KOPT-K1 (cell line): Measurements from ENCODE around the gene C10orf90.

Experiments
- H3K27ac ChIP-seq: fragments of 200-600 bp; sonication (generic); 2 replicates; pipeline ENCODE4 v1.5.1; 2016; ENCODE audit warnings: antibody characterized with exemption, mild to moderate bottlenecking, low read depth, low read length; ENCODE audit not compliant: poor library complexity, severe bottlenecking
- H3K36me3 ChIP-seq: fragments of 200-600 bp; sonication (generic); 2 replicates; pipeline ENCODE4 v1.5.1; 2017; ENCODE audit warnings: antibody characterized with exemption, mild to moderate bottlenecking, low read length, moderate library complexity; ENCODE audit not compliant: insufficient read depth
- H3K9me3 ChIP-seq: fragments of 200-600 bp; sonication (generic); 2 replicates; pipeline ENCODE4 v1.5.1; 2017; ENCODE audit warnings: antibody characterized with exemption, low read length, mild to moderate bottlenecking; ENCODE audit not compliant: insufficient read depth, poor library complexity, severe bottlenecking

The C10orf90 gene

DNA sequence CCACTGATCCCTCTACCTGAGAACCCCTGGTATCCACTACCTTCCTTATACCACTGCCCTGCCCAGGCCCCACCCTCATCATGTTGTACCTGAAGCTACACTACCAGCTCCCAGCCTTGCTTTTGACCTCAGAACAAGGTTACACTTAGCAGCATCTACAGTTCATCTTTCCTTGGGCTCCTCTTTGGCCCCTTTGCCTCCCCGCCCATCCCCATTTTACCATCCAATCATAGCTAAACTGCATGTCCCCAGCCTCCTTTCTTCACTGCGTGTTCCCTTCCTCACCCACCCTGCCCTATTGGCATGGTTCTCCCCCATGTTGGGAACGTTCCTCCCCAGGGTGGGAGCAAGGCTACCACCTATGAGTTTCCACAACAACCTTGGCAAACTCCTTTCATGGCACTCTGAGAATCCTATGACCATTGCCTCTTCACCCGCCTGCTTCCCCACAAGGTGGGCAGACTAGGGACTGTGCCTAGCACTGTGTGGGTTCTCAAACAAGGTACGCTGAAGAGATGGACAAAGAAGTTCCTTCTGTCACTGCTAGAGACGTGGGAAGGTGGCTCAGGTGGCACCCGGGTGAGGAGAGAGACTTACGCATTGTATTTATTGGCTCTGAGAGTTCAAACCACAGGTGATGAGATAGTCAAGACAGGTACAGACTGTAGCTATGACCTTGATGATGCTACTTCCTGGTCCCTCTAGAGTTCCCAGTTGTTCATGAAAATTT, 215.3 kb downstream of the C10orf90 start:
- no peaks in the 10 kb centered on the region for H3K36me3 ChIP-seq
- no peaks in the 10 kb centered on the region for H3K9me3 ChIP-seq
- no peak overlapping the region for H3K27ac ChIP-seq

DNA sequence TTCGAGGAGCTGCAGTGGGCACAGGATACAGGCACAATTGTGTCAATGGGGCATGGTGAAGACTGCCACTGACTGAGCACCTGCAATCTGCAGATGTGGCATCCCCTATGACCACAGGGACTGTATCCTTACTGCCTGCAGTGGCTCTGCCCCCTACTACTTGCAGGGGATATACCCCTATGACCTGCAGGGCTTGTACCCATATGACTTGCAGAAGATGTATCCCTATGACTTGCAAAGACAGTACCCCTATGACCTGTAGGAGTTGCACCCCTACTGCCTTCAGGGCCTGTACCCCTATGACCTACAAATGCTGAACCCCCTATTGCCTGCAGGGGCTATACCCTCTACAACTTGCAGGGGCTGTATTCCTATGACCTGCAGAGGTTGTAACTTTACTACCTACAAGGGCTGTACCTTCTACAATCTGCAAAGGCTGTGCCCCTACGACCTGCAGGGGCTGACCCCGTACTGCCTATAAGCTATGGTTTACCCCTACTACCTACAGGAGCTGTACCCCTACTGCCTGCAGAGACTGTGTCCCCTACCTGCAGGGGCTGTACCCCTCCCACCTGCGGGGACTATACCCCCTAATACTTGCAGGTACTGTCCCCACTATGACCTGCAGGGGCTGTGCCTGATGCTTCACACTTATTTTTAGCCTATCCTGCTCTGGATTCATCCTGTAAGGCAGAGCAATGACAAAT, 216.3 kb downstream of the C10orf90 start:
- H3K27ac ChIP-seq = no peak overlapping the region
- no peaks in the 10 kb centered on the region for H3K9me3 ChIP-seq
- no peaks in the 10 kb centered on the region for H3K36me3 ChIP-seq

- no peak overlapping the region for H3K27ac ChIP-seq
- no peaks in the 10 kb centered on the region for H3K9me3 ChIP-seq
- no peaks in the 10 kb centered on the region for H3K36me3 ChIP-seq
Measured at GRCh38 chr10:126452245-126452644, 218.2 kb downstream of the C10orf90 start.

DNA sequence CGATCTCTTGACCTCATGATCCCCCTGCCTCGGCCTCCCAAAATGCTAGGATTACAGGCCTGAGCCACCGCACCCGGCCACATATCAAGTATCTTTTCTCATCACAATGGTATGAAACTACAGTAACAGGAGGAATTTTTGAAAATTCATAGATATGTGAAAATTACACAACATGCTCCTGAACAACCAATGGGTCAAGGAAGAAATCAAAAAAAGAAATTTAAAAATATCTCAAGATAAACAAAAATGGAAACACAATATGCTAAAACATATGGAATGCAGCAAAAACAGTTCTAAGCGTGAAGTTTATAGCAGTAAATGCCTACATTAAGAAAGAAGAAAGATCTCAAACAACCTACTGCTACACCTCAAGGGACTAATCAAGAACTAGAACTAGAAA, 222.4 kb downstream of the C10orf90 start:
- H3K36me3 ChIP-seq = no peaks in the 10 kb centered on the region
- no peaks in the 10 kb centered on the region for H3K9me3 ChIP-seq
- H3K27ac ChIP-seq = no peak overlapping the region

- no peak overlapping the region for H3K27ac ChIP-seq
Measured at GRCh38 chr10:126439942-126440341, 230.6 kb downstream of the C10orf90 start.

GRCh38 chr10:126438407-126438783, 232.1 kb downstream of the C10orf90 start:
- H3K36me3 ChIP-seq = no peaks in the 10 kb centered on the region
- no peaks in the 10 kb centered on the region for H3K9me3 ChIP-seq
- no peak overlapping the region for H3K27ac ChIP-seq

More at GRCh38 chr10:126439942-126440341, 230.6 kb downstream of the C10orf90 start:
- H3K9me3 ChIP-seq = no peaks in the 10 kb centered on the region
- no peaks in the 10 kb centered on the region for H3K36me3 ChIP-seq

GRCh38 chr10:126437635-126438406, 232.7 kb downstream of the C10orf90 start:
- Histone ChIP-seq H3K36me3 (no peaks in the 10 kb centered on the region), H3K27ac (no peak overlapping the region), H3K9me3 (no peaks in the 10 kb centered on the region)

DNA sequence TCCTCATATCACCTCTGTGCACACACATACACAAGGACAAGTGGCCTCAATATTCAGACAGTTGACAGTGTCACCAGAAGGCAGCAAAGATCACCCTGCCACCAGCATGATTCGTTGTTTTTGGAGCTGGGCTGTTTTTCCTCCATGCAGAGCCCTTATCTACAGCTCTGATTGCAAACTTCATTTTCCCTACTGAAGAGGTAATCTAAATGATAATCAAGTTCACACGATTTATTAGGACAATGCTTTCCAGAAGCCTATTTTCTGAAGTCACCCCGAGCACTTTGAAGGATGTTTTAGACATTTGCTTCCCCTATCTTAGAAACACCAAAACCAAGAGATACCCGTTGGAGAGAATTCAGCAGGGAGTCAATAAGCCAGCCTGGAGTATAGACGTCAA, 236.3 kb downstream of the C10orf90 start:
- Histone ChIP-seq H3K36me3 (no peaks in the 10 kb centered on the region), H3K27ac (no peak overlapping the region), H3K9me3 (no peaks in the 10 kb centered on the region)

- no peaks in the 10 kb centered on the region for H3K36me3 ChIP-seq
- H3K9me3 ChIP-seq = no peaks in the 10 kb centered on the region
- H3K27ac ChIP-seq = no peak overlapping the region
Measured at GRCh38 chr10:126433351-126433750, 237.1 kb downstream of the C10orf90 start.

DNA sequence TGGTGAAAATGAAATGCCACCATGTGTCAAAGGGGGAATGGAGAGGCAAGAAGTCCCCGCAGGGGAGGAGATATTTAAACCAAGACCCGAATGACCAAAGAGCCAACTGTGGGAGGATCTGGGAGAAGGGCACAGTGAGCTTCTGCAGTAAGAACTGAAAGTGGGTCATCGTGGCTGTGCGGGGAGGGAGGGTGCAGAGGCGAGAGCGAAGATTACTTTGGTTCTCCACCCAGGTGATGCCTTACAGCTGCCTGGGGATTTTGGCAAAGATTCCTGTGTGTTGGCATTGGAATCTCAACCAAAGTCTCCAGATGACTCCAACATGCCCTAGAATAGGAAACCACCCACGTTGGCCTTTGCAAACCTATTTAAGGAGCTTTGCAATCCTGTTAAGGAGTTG, 238.0 kb downstream of the C10orf90 start:
- H3K9me3 ChIP-seq = no peaks in the 10 kb centered on the region
- H3K27ac ChIP-seq = no peak overlapping the region
- no peaks in the 10 kb centered on the region for H3K36me3 ChIP-seq

- H3K36me3 ChIP-seq = no peaks in the 10 kb centered on the region
- no peak overlapping the region for H3K27ac ChIP-seq
- H3K9me3 ChIP-seq = no peaks in the 10 kb centered on the region
Measured at GRCh38 chr10:126431816-126432215, 238.7 kb downstream of the C10orf90 start.

DNA sequence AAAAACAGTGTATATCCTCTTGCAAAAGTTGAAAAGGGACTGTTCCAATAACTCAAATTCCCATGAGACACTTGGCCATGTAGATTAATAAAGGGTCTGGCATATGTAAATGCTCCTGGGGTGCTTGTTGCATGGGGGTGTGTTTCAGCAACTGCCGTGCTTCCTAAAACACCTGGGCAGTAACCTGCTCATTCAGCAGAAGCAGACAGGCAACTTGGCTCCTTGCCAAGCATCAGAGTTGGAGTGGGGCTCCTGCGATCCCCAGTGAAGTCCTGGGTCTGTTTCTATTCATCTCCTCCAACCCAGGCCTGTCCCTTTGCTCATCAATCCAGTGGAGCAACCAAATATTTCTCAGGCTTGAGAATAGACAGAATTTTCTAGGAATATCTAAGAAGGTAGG, 240.0 kb downstream of the C10orf90 start:
- no peaks in the 10 kb centered on the region for H3K9me3 ChIP-seq
- H3K27ac ChIP-seq = no peak overlapping the region
- H3K36me3 ChIP-seq = no peaks in the 10 kb centered on the region

- no peaks in the 10 kb centered on the region for H3K9me3 ChIP-seq
- H3K27ac ChIP-seq = no peak overlapping the region
- no peaks in the 10 kb centered on the region for H3K36me3 ChIP-seq
Measured at GRCh38 chr10:126429275-126429674, 241.2 kb downstream of the C10orf90 start.

GRCh38 chr10:126425489-126426065, 244.9 kb downstream of the C10orf90 start:
- no peaks in the 10 kb centered on the region for H3K9me3 ChIP-seq
- no peaks in the 10 kb centered on the region for H3K36me3 ChIP-seq
- H3K27ac ChIP-seq = no peak overlapping the region

DNA sequence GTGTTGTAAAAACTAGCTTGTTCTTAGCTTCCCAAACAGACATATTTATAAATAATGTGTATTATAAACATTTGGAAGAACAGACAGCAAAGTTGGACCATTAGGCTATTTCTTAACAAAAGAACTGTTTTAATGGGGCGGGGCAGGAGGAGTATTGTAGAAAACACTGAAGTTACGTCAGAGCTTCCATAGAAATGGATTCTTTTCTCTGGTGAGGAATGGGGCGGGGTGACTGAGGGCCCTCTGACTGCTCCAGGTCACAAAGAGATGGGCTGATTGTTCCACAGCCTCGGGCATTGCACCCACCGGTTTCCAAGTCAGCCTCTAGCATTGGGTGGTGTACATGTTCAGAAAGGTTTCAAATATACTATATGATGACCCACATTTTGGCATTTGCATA, 245.5 kb downstream of the C10orf90 start:
- H3K36me3 ChIP-seq = no peaks in the 10 kb centered on the region
- H3K27ac ChIP-seq = no peak overlapping the region
- no peaks in the 10 kb centered on the region for H3K9me3 ChIP-seq
